Fibroblast of lung (primary cell): Measurements from ENCODE around the gene WDR7. TPM values are rescaled to one million over a fixed set of nuclear protein-coding genes. Genes with fewer than 3 reads are reported as not detected.

Experiments
- DNase-seq, 2 donors: peaks; one replicate each; pipeline versions ENCODE4 v3.0.0 to v3.0.0-alpha.2; 2010; ENCODE audit warnings: low read depth in 2 of 2
- H2AFZ ChIP-seq: 2 replicates; pipeline ENCODE4 v1.5.1; 2012; ENCODE audit warnings: low read length, control low read depth, inconsistent platforms
- H3K27ac ChIP-seq: 2 replicates; pipeline ENCODE4 v1.5.1; 2011; ENCODE audit warnings: low read length, control low read depth; ENCODE audit not compliant: insufficient read depth
- H3K27me3 ChIP-seq: 2 replicates; pipeline ENCODE4 v1.5.1; 2011; ENCODE audit warnings: mild to moderate bottlenecking, low read length; ENCODE audit not compliant: control insufficient read depth, insufficient read depth
- H3K36me3 ChIP-seq: 2 replicates; pipeline ENCODE4 v1.5.1; 2011; ENCODE audit warnings: low read length; ENCODE audit not compliant: control insufficient read depth, insufficient read depth
- H3K4me1 ChIP-seq: 2 replicates; pipeline ENCODE4 v1.5.1; 2011; ENCODE audit warnings: low read length; ENCODE audit not compliant: control insufficient read depth, insufficient read depth; ENCODE audit errors: extremely low read depth
- H3K4me2 ChIP-seq: 2 replicates; pipeline ENCODE4 v1.5.1; 2011; ENCODE audit warnings: low read length, control low read depth; ENCODE audit not compliant: insufficient read depth; ENCODE audit errors: extremely low read depth
- H3K4me3 ChIP-seq, 4 experiments: fragments of 200-600 bp in 1 of 4; sonication (generic) in 1 of 4; replicated peaks in 1 of 4; 2 replicates each; pipeline ENCODE4 v1.5.1; 2011 to 2016; ENCODE audit warnings: low read length in 4 of 4, low read depth in 3 of 4, mild to moderate bottlenecking in 3 of 4, control low read depth in 2 of 4, inconsistent platforms in 1 of 4, mixed read lengths in 1 of 4; ENCODE audit not compliant: insufficient read depth in 1 of 4; ENCODE audit errors: control extremely low read depth in 1 of 4
- H3K79me2 ChIP-seq: 2 replicates; pipeline ENCODE4 v1.5.1; 2012; ENCODE audit warnings: mild to moderate bottlenecking, low read length, inconsistent platforms; ENCODE audit not compliant: control insufficient read depth, insufficient read depth
- H3K9ac ChIP-seq: 2 replicates; pipeline ENCODE4 v1.5.1; 2011; ENCODE audit warnings: mild to moderate bottlenecking, low read length, control low read depth; ENCODE audit not compliant: insufficient read depth
- H3K9me3 ChIP-seq: 2 replicates; pipeline ENCODE4 v1.5.1; 2012; ENCODE audit warnings: low read depth, low read length; ENCODE audit not compliant: control insufficient read depth, insufficient read depth
- H4K20me1 ChIP-seq: 2 replicates; pipeline ENCODE4 v1.5.1; 2011; ENCODE audit warnings: low read length; ENCODE audit not compliant: control insufficient read depth, insufficient read depth; ENCODE audit errors: extremely low read depth
- EZH2 ChIP-seq: IDR thresholded peaks from 2 replicates; pipeline ENCODE4 v1.5.1; 2012; ENCODE audit warnings: low read length, control low read depth, mild to moderate bottlenecking; ENCODE audit errors: missing control alignments
- polyA plus RNA-seq, 2 donors: library from polyadenylated mRNA; depleted of rRNA in 1 of 2; stranded (reverse) in 1 of 2; unstranded in 1 of 2; fragments of >200 nt; gene quantifications; 2 replicates each; pipeline ENCODE4 v1.2.1, GENCODE V29; 2011 to 2012; ENCODE audit warnings: missing spikeins in 1 of 2
- total RNA-seq: library from RNA; depleted of rRNA; stranded (reverse); fragments of >200 nt; gene quantifications from 2 replicates; pipeline ENCODE4 v1.2.1, GENCODE V29; 2014
- TF ChIP-seq, protein P1 (sequence below), 2 donors: IDR thresholded peaks in 1 of 2; conservative IDR thresholded peaks in 1 of 2; 1 replicate in 1 of 2; 2 replicates in 1 of 2; pipeline ENCODE4 v1.5.1; 2011 to 2012; ENCODE audit warnings: low read length in 2 of 2, control low read depth in 1 of 2, inconsistent platforms in 1 of 2, low read depth in 1 of 2, mild to moderate bottlenecking in 1 of 2

The WDR7 gene
- total and polyA plus RNA-seq, 2 donors (not counting 1 experiment from before 2014, with no cell fraction given): 7.2 to 27.2 TPM

- H3K9me3 ChIP-seq: no peaks in the 10 kb centered on the region
- no peak overlapping the region for H2AFZ ChIP-seq
- no peaks in the 10 kb centered on the region for H3K36me3 ChIP-seq
- H3K27me3 ChIP-seq: no peaks in the 10 kb centered on the region
- no peaks in the 10 kb centered on the region for H3K4me1 ChIP-seq
- no peak overlapping the region for H3K9ac ChIP-seq
- no peak for DNase-seq
- H3K4me3 ChIP-seq: no peak overlapping the region
- no peak overlapping the region for H3K27ac ChIP-seq
- H4K20me1 ChIP-seq: no peaks in the 10 kb centered on the region
- H3K4me2 ChIP-seq: no peak overlapping the region
- no peaks in the 10 kb centered on the region for H3K79me2 ChIP-seq
- TF ChIP-seq, protein P1, sequence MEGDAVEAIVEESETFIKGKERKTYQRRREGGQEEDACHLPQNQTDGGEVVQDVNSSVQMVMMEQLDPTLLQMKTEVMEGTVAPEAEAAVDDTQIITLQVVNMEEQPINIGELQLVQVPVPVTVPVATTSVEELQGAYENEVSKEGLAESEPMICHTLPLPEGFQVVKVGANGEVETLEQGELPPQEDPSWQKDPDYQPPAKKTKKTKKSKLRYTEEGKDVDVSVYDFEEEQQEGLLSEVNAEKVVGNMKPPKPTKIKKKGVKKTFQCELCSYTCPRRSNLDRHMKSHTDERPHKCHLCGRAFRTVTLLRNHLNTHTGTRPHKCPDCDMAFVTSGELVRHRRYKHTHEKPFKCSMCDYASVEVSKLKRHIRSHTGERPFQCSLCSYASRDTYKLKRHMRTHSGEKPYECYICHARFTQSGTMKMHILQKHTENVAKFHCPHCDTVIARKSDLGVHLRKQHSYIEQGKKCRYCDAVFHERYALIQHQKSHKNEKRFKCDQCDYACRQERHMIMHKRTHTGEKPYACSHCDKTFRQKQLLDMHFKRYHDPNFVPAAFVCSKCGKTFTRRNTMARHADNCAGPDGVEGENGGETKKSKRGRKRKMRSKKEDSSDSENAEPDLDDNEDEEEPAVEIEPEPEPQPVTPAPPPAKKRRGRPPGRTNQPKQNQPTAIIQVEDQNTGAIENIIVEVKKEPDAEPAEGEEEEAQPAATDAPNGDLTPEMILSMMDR (conservative IDR thresholded peaks at IDR 0.05 in 1 of 2, IDR thresholded peaks at IDR 0.05 in 1 of 2; ENCODE audit: low read depth in 1 of 2, low read length in 2 of 2): no peak
- no peak for TF ChIP-seq EZH2
Measured at GRCh38 chr18:56935434-56936040, 284.4 kb downstream of the WDR7 start.

DNA sequence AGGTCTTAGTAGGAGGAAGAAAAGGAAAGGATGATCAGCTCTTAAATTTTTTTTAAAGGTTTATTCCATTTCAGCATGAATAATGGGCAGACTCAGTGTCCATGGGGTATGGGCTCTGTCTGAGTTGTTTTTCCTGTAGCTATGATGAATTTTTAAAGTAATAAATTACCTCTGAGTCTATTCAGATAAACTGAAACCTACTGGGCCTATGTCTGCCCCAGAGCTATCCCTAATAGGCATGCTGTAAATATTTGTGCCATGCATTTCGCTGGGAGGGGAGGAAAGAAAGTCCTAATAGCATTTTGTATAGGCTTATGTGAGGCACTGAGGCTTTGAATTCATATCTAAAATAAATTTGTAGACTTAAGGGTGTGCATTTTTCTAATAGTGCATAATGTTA lies 285.3 kb downstream of the WDR7 start:
- H3K79me2 ChIP-seq: no peaks in the 10 kb centered on the region
- H3K27ac ChIP-seq: no peak overlapping the region
- TF ChIP-seq EZH2: no peak
- TF ChIP-seq, protein P1 (conservative IDR thresholded peaks at IDR 0.05 in 1 of 2, IDR thresholded peaks at IDR 0.05 in 1 of 2; ENCODE audit: low read depth in 1 of 2, low read length in 2 of 2): no peak
- H3K36me3 ChIP-seq: no peaks in the 10 kb centered on the region
- H3K4me2 ChIP-seq: no peak overlapping the region
- no peaks in the 10 kb centered on the region for H3K4me1 ChIP-seq
- no peaks in the 10 kb centered on the region for H3K27me3 ChIP-seq
- H3K4me3 ChIP-seq: no peak overlapping the region
- no peak overlapping the region for H3K9ac ChIP-seq
- H4K20me1 ChIP-seq: no peaks in the 10 kb centered on the region
- no peak for DNase-seq
- no peak overlapping the region for H2AFZ ChIP-seq
- no peaks in the 10 kb centered on the region for H3K9me3 ChIP-seq

DNA sequence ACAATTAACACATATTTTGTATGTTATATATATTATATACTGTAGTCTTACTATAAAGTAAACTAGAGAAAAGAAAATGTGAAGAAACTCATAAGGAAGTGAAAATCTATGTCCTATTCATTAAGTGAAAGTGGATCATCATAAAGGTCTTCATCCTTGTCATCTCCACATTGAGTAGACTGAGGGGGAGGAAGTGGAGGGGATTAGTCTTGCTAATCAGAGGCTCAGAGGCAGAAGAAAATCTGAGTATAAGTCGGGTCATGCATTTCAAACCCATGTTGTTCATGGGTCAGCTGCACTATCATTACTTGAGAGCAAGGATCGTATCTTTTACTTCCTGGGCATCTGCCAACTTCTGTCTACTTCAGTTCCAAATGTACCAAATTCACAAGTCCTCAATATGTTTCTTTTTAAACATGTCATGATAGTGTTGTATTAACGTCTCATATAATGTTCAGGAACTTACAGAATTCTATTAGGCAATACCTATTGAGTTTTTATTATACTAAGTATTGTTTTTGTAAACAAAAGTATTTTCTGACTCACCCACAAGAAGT lies 286.8 kb downstream of the WDR7 start:
- no peaks in the 10 kb centered on the region for H3K79me2 ChIP-seq
- no peaks in the 10 kb centered on the region for H3K4me1 ChIP-seq
- no peak overlapping the region for H3K4me3 ChIP-seq
- H3K27me3 ChIP-seq: no peaks in the 10 kb centered on the region
- no peaks in the 10 kb centered on the region for H4K20me1 ChIP-seq
- peak in 1 of 2 donors; percentile 24 for DNase-seq
- no peaks in the 10 kb centered on the region for H3K9me3 ChIP-seq
- H3K36me3 ChIP-seq: no peaks in the 10 kb centered on the region
- H2AFZ ChIP-seq: no peak overlapping the region
- TF ChIP-seq, protein P1 (conservative IDR thresholded peaks at IDR 0.05 in 1 of 2, IDR thresholded peaks at IDR 0.05 in 1 of 2; ENCODE audit: low read depth in 1 of 2, low read length in 2 of 2): no peak
- TF ChIP-seq EZH2: no peak
- no peak overlapping the region for H3K9ac ChIP-seq
- no peak overlapping the region for H3K4me2 ChIP-seq
- H3K27ac ChIP-seq: no peak overlapping the region
